Esophagus mucosa (tissue), 1 donor: ENCODE data around the gene TNRC6C. TPM values are rescaled to one million over a fixed set of nuclear protein-coding genes. Genes with fewer than 3 reads are reported as not detected.

Experiments
- ATAC-seq: fragments of 200-7000 bp; cut with Tn5 transposase; one replicate; pipeline ENCODE4 v1.9.1; 2020
- total RNA-seq: library from RNA; stranded (reverse); gene quantifications from one replicate; pipeline ENCODE4 v1.2.4, GENCODE V29; 2023
- donor health status: DM: yes; HTN: yes; CAD: no.

TNRC6C gene
- total RNA-seq, 1 donor from 2014 or later, result 6.8 TPM

GRCh38 chr17:78140169-78141051, 181.9 kb downstream of the TNRC6C start:
- ATAC-seq, result peak; percentile 91

GRCh38 chr17:78141437-78142118, 183.1 kb downstream of the TNRC6C start:
- no peak for ATAC-seq

GRCh38 chr17:78142119-78142861, 183.8 kb downstream of the TNRC6C start:
- peak; percentile 50 for ATAC-seq

DNA sequence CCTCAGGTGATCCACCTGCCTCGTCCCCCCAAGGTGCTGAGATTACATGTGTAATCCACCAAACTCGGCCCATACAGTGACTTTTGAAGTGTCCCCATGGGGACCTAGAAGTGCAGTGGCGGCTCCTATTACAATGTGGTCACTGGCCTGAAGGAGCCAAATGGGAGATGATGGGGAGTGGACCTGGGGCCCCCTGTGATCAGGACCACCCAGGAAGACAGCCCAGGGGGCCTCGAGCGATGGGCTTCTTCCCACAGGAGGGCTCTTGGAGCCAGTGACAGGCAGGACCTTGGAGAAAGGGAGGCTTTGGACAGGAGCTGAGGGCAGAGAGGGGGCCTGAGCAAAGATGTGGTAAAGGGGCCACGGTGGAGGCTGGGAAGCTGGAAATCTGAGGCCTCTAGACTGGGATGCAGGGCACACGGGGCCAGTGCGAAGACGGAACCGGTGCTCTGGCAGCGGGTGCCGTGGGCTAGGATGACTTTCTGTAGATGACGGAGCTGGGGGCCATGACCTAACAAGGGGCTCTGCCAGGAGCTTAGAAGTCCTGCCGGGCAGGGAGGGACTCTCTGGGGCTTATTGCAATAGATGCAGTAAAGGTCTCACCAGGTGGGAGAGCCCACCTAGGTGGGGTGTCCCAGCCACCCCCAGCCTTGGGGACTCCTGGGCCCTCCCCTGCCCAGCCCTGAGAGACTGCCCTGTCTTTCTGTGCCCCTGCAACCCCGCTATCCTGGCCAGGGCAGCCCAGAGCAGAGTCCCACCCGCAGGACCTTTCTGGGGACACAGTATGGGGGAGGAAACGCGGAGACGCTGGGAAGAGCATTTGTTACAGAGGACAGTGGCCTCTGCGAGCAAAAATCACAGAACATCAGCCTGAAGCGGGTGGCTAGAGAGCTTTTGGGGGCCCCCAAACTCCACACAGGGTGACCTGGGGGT, 185.0 kb downstream of the TNRC6C start:
- ATAC-seq, result no peak

GRCh38 chr17:78144147-78144719, 185.7 kb downstream of the TNRC6C start:
- ATAC-seq, result no peak

GRCh38 chr17:78144736-78145641, 186.5 kb downstream of the TNRC6C start:
- ATAC-seq, result no peak

- ATAC-seq, result no peak
Measured at GRCh38 chr17:78146471-78146869, 188.0 kb downstream of the TNRC6C start.

- ATAC-seq, result no peak
Measured at GRCh38 chr17:78146881-78147280, 188.4 kb downstream of the TNRC6C start.

DNA sequence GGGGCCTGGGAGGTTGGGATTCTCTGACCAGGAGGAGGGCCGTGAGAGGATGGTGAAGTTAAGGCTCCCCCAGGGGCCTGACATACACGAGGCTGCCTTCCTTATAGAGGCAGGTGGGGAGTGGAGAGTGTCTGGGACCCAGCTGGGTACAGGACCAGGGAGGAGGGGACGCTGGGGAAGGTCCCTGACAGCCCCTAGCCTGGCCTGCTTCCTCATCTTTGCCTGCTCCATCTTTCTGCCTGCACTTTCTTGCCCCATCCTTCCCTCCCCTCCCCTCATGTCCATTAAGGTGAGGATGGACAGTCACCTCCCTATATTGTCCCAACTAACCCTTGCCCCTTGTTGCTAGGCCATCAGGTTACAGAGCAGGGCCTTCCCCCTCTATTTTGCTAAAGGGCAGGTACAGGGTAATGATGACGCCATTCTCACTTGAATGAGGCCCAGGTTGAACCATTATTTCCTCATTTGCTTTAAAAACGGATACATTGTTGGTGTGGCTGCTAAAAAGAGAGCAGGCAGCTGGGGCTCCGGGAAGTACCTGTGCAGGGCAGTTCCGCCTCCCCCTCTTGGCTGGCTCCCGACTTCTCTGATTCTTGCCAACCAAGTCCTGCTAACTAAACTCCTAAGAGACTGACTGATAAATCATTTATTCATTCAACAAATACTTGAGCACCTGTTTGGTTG, 189.0 kb downstream of the TNRC6C start:
- ATAC-seq, result peak; percentile 14

DNA sequence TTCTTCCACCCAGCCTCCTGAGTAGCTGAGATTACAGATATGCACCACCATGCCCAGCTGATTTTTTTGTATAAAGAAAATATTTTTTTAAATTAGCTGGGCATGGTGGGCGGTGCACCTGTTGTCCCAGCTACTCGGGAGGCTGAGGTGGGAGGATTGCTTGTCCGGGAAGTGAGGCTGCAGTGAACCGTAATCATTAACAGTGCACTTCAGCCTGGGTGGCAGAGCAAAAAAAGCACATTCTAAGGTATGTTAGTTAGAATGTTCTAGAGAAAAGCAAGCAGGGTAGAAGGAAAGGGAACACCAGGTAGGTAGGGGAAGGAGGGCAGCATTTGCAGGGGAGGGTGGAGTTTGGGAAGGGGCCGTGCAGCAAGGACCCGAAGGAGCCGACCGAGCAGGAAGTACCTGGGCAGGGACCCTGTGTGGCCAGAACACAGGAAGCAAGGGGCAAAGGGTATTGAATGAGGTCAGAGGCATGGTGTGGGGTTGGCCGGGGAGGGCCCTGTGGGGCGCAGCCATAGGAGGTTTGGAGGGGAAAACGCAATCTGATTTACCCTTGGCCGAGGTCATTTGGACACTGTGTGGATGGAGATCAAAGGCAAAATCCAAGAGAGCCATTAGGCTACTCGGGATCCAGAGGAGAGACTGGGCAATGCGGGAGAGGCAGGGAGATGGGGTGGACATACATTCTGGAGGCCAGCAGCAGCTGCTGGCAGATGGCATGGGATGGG, 189.9 kb downstream of the TNRC6C start:
- no peak for ATAC-seq

DNA sequence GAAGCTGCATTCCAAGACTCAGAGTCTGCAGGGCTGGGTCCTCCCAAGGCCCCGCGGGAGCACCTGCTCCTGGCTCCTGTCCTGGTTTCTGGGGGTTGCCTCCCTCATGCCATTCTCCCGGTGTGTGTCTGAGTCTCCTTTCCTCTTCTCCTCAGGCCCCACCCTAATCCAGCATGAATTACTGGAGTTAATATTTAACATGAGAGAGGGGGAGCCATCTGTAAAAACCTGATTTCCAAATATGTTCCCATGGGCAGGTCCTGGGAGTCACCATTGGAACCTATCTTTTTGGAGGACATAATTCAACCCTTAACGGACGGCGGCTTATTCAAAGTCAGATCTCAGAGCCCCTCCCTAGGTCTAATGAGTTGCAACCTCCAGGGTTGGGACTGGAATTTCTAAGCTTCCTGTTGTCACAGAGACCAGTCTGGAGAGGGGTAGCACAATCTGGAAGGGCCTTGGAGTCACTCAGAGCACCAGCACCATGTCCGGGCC, 193.1 kb downstream of the TNRC6C start:
- ATAC-seq, result peak; percentile 39

DNA sequence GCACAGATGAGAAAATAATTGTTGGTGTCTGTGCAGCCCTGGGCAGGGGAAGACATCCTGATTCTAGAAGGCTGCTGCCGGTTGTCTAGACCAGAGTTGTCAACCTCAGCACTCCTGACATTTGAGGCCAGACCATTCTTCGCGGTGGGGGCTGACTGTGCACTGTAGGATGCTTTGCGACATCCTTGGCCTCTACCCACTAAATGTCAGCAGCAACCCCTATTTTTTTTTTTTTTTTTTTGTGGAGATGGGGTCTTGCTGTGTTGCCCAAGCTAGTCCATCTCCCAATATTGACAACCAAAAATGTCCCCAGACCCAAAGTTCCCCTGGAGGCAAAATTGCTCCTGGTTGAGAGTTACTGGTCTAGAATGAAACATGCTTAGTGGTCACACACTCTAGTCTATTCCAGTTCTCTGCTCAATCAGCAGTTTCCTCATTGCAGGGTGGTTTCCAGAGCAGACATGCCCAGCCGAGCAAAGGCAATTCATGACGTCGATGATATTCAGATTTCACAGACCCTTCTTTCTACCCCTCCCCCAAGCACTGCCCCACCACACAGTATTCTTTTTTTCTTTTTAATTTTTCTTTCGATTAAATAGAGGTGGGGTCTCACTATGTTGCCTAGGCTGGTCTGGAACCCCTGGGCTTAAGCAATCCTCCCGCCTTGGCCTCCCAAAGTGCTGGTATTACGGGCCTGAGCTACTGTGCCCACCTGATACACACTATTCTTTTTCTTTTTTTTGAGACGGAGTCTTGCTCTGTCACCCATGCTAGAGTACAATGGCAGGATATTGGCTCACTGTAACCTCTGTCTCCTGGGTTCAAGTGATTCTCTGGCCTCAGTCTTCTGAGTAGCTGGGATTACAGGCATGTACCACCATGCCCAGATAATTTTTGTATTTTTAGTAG, 196.7 kb downstream of the TNRC6C start:
- ATAC-seq, result peak; percentile 47

Other genes starting within 250 kb of the TNRC6C start
- gene TMC6, start 170.1 kb downstream of the TNRC6C start, total RNA-seq, result 50.2 TPM
- 2.0 TPM for gene TMC8, start 172.1 kb downstream of the TNRC6C start, total RNA-seq
- gene C17orf99, start 187.7 kb downstream of the TNRC6C start, total RNA-seq, result 0.44 TPM
- 73.0 TPM for gene SYNGR2, start 209.9 kb downstream of the TNRC6C start, total RNA-seq
- gene TK1, start 228.3 kb downstream of the TNRC6C start, total RNA-seq, result 33.3 TPM
- gene AFMID, start 228.7 kb downstream of the TNRC6C start, total RNA-seq, result 19.2 TPM